Measurements from ENCODE around the gene CFAP46.
"Not testable (repeated sequence)": the region's sequence is repeated elsewhere in the genome, so short reads cannot be mapped to it uniquely, and the experiment has no call there.

Gene CFAP46

GRCh38 chr10:132926777-132927650, 15.4 kb downstream of the CFAP46 start:
- DNase-seq = no peak

GRCh38 chr10:132926070-132926469, 16.3 kb downstream of the CFAP46 start:
- no peak for DNase-seq

- no peak for DNase-seq
Observed at GRCh38 chr10:132925614-132926013, 16.8 kb downstream of the CFAP46 start.

GRCh38 chr10:132925071-132925561, 17.3 kb downstream of the CFAP46 start:
- no peak for DNase-seq

- no peak for DNase-seq
Observed at GRCh38 chr10:132924046-132924952, 18.1 kb downstream of the CFAP46 start.

GRCh38 chr10:132923384-132923783, 19.0 kb downstream of the CFAP46 start:
- not testable (repeated sequence) for DNase-seq

GRCh38 chr10:132922872-132923271, 19.5 kb downstream of the CFAP46 start:
- no peak for DNase-seq

GRCh38 chr10:132921818-132922807, 20.3 kb downstream of the CFAP46 start:
- DNase-seq = no peak

GRCh38 chr10:132921086-132921485, 21.3 kb downstream of the CFAP46 start:
- DNase-seq = no peak

- no peak for DNase-seq
Observed at GRCh38 chr10:132920101-132920925, 22.1 kb downstream of the CFAP46 start.

GRCh38 chr10:132919374-132920100, 22.8 kb downstream of the CFAP46 start:
- no peak for DNase-seq

- DNase-seq = no peak
Observed at GRCh38 chr10:132918617-132919373, 23.6 kb downstream of the CFAP46 start.

- DNase-seq = no peak
Observed at GRCh38 chr10:132918264-132918616, 24.1 kb downstream of the CFAP46 start.

- DNase-seq = no peak
Observed at GRCh38 chr10:132916956-132917666, 25.3 kb downstream of the CFAP46 start.

- DNase-seq = no peak
Observed at GRCh38 chr10:132916421-132916841, 25.9 kb downstream of the CFAP46 start.

GRCh38 chr10:132915411-132915810, 27.0 kb downstream of the CFAP46 start:
- no peak for DNase-seq

- no peak for DNase-seq
Observed at GRCh38 chr10:132914732-132915131, 27.6 kb downstream of the CFAP46 start.

GRCh38 chr10:132913559-132914115, 28.7 kb downstream of the CFAP46 start:
- DNase-seq = no peak

Data from MV-4-11 (cell line).